K562 (cell line): ENCODE data around the gene REX1BD. TPM values are rescaled to one million over a fixed set of nuclear protein-coding genes. Genes with fewer than 3 reads are reported as not detected.

ENCODE experiments used
- CBFB ChIP-seq: sonication (generic); formaldehyde crosslinking; IDR thresholded peaks from 2 replicates; pipeline ENCODE4 v1.4.0; 2020; ENCODE audit warnings: mild to moderate bottlenecking, missing genetic modification reagents
- CHD1 ChIP-seq: fragments of 200-600 bp; sonication (generic); IDR thresholded peaks from one replicate; pipeline ENCODE4 v1.6.1; 2012; ENCODE audit warnings: mild to moderate bottlenecking, moderate library complexity, low read length, inconsistent platforms
- CREM ChIP-seq: IDR thresholded peaks from 2 replicates; pipeline ENCODE4 v1.6.1; 2014; ENCODE audit warnings: antibody characterized with exemption, low read depth
- DMBX1 ChIP-seq: fragments of 250-450 bp; sonication (Bioruptor Pico); IDR thresholded peaks from 2 replicates; pipeline ENCODE4 v1.8.0; 2022; ENCODE audit warnings: inconsistent platforms, mild to moderate bottlenecking, moderate library complexity, borderline replicate concordance
- ESRRA ChIP-seq: fragments of 450-650 bp; IDR thresholded peaks from 2 replicates; pipeline ENCODE4 v1.6.1; 2014; ENCODE audit warnings: low read depth, mild to moderate bottlenecking, moderate library complexity, borderline replicate concordance
- PATZ1 ChIP-seq: fragments of 250-450 bp; sonication (Bioruptor Pico); IDR thresholded peaks from 2 replicates; pipeline ENCODE4 v1.5.0; 2020; ENCODE audit warnings: mild to moderate bottlenecking, borderline replicate concordance
- POLR2AphosphoS2 ChIP-seq: IDR thresholded peaks from 2 replicates; pipeline ENCODE4 v1.6.1; 2012; ENCODE audit warnings: low read length, improper control_type of control experiment
- POLR2AphosphoS5 ChIP-seq: IDR thresholded peaks from 2 replicates; pipeline ENCODE4 v1.6.1; 2011; ENCODE audit warnings: mild to moderate bottlenecking, low read depth, low read length, moderate library complexity; ENCODE audit not compliant: control insufficient read depth, insufficient read depth
- RFX7 ChIP-seq: fragments of 250-450 bp; sonication (Bioruptor Pico); IDR thresholded peaks from 2 replicates; pipeline ENCODE4 v1.5.1; 2021; ENCODE audit warnings: mild to moderate bottlenecking
- SIN3B ChIP-seq: fragments of 450-650 bp; IDR thresholded peaks from 2 replicates; pipeline ENCODE4 v1.6.1; 2017; ENCODE audit warnings: low read depth, mild to moderate bottlenecking, moderate library complexity
- SMC3 ChIP-seq: conservative IDR thresholded peaks from 2 replicates; pipeline ENCODE4 v1.6.1; 2011; ENCODE audit warnings: low read depth, low read length, improper control_type of control experiment; ENCODE audit not compliant: insufficient read depth
- TAF1 ChIP-seq: IDR thresholded peaks from 2 replicates; pipeline ENCODE4 v1.6.1; 2011; ENCODE audit warnings: mild to moderate bottlenecking, low read length, moderate library complexity; ENCODE audit not compliant: insufficient read depth, control insufficient read depth, severe bottlenecking; ENCODE audit errors: extremely low read depth
- TCFL5 ChIP-seq: fragments of 250-450 bp; sonication (Bioruptor Pico); conservative IDR thresholded peaks from 2 replicates; pipeline ENCODE4 v1.6.1; 2021; ENCODE audit warnings: mild to moderate bottlenecking, moderate library complexity, matching md5 sums
- YBX1 ChIP-seq: fragments of 450-650 bp; IDR thresholded peaks from 2 replicates; pipeline ENCODE4 v1.7.1; 2016; ENCODE audit warnings: mild to moderate bottlenecking
- polyA plus RNA-seq, 8 experiments: library from polyadenylated mRNA; depleted of rRNA in 4 of 8; stranded (reverse) in 5 of 8; unstranded in 3 of 8; fragments of >200 nt; fragmentation: Nextera tagmentation in 2 of 8; fragmentation: Illumina TruSeq in 1 of 8; extraction: Ambion mirVana in 2 of 8; extraction: Trizol in 1 of 8; gene quantifications; 2 replicates each; pipeline versions ENCODE4 v1.2.1 to v1.2.3, GENCODE V29; 2011 to 2014; ENCODE audit warnings: inconsistent platforms in 1 of 8, missing spikeins in 1 of 8
- total RNA-seq, 7 experiments: library from RNA; depleted of rRNA in 6 of 7; stranded (reverse); fragments of >200 nt in 6 of 7; fragmentation: Illumina TruSeq in 2 of 7; extraction: Trizol in 2 of 7; gene quantifications; 2 replicates each; pipeline versions ENCODE4 v1.2.1 to v1.2.3, GENCODE V29; 2011 to 2021; ENCODE audit warnings: low replicate concordance in 1 of 7
- TF ChIP-seq, protein P1 (sequence below): fragments of 450-650 bp; IDR thresholded peaks from 2 replicates; pipeline ENCODE4 v1.6.1; 2016; ENCODE audit warnings: low read depth
- TF ChIP-seq, protein P2 (sequence below): fragments of 250-450 bp; sonication (Bioruptor Pico); IDR thresholded peaks from 2 replicates; pipeline ENCODE4 v1.8.0; 2022; ENCODE audit warnings: moderate library complexity, mild to moderate bottlenecking, inconsistent platforms

REX1BD gene
- total and polyA plus RNA-seq, 9 of the 15 experiments (the other 6 are each of a cell fraction or from before 2014, with no cell fraction given): 1.9 to 136 (median 13.8) TPM

GRCh38 chr19:18588611-18589379 is at the start of gene REX1BD (continued):
- TF ChIP-seq ESRRA (peak; percentile 74; the same call in 1 of the 2 replicates), POLR2AphosphoS5 (no peak; the same call in 1 of the 2 replicates), CHD1 (peak; percentile 92), CBFB (0 out of 2 replicates have a peak, but pooled peaks have one; percentile 50), SMC3 (no peak), CREM (peak; percentile 62), TAF1 (peak; percentile 70), SIN3B (peak; percentile 75; the same call in 1 of the 2 replicates), POLR2AphosphoS2 (no peak), DMBX1 (CRISPR knock-in tag) (no peak), TCFL5 (CRISPR knock-in tag) (no peak), RFX7 (CRISPR knock-in tag) (no peak), YBX1 (no peak), PATZ1 (CRISPR knock-in tag) (no peak)
- TF ChIP-seq, protein P1, sequence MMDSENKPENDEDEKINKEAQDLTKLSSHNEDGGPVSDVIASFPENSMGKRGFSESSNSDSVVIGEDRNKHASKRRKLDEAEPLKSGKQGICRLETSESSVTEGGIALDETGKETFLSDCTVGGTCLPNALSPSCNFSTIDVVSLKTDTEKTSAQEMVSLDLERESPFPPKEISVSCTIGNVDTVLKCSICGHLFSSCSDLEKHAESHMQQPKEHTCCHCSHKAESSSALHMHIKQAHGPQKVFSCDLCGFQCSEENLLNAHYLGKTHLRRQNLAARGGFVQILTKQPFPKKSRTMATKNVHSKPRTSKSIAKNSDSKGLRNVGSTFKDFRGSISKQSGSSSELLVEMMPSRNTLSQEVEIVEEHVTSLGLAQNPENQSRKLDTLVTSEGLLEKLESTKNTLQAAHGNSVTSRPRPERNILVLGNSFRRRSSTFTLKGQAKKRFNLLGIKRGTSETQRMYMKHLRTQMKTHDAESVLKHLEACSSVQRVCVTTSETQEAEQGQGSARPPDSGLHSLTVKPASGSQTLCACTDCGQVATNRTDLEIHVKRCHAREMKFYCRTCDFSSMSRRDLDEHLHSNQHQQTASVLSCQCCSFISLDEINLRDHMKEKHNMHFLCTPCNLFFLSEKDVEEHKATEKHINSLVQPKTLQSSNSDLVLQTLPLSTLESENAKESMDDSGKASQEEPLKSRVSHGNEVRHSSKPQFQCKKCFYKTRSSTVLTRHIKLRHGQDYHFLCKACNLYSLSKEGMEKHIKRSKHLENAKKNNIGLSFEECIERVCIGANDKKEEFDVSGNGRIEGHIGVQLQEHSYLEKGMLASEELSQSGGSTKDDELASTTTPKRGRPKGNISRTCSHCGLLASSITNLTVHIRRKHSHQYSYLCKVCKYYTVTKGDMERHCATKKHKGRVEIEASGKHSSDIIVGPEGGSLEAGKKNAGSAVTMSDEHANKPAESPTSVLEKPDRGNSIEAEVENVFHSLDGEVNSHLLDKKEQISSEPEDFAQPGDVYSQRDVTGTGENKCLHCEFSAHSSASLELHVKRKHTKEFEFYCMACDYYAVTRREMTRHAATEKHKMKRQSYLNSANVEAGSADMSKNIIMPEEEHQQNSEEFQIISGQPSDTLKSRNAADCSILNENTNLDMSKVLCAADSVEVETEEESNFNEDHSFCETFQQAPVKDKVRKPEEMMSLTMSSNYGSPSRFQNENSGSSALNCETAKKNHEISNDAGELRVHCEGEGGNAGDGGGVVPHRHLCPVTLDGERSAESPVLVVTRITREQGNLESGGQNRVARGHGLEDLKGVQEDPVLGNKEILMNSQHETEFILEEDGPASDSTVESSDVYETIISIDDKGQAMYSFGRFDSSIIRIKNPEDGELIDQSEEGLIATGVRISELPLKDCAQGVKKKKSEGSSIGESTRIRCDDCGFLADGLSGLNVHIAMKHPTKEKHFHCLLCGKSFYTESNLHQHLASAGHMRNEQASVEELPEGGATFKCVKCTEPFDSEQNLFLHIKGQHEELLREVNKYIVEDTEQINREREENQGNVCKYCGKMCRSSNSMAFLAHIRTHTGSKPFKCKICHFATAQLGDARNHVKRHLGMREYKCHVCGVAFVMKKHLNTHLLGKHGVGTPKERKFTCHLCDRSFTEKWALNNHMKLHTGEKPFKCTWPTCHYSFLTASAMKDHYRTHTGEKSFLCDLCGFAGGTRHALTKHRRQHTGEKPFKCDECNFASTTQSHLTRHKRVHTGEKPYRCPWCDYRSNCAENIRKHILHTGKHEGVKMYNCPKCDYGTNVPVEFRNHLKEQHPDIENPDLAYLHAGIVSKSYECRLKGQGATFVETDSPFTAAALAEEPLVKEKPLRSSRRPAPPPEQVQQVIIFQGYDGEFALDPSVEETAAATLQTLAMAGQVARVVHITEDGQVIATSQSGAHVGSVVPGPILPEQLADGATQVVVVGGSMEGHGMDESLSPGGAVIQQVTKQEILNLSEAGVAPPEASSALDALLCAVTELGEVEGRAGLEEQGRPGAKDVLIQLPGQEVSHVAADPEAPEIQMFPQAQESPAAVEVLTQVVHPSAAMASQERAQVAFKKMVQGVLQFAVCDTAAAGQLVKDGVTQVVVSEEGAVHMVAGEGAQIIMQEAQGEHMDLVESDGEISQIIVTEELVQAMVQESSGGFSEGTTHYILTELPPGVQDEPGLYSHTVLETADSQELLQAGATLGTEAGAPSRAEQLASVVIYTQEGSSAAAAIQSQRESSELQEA: no peak
- TF ChIP-seq, protein P2, sequence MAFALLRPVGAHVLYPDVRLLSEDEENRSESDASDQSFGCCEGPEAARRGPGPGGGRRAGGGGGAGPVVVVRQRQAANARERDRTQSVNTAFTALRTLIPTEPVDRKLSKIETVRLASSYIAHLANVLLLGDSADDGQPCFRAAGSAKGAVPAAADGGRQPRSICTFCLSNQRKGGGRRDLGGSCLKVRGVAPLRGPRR: no peak
